ENCODE results near the gene DMRTB1.

Gene DMRTB1

GRCh38 chr1:53438427-53439336 is 20.5 kb upstream of the DMRTB1 start:
- DNase-seq = no peak

GRCh38 chr1:53439337-53440207 is 19.6 kb upstream of the DMRTB1 start:
- DNase-seq = no peak

GRCh38 chr1:53440633-53441032 is 18.6 kb upstream of the DMRTB1 start:
- DNase-seq = no peak

GRCh38 chr1:53442299-53442698 is 16.9 kb upstream of the DMRTB1 start:
- DNase-seq = no peak

- no peak for DNase-seq
These were observed 13.1 kb upstream of the DMRTB1 start for GRCh38 chr1:53446051-53446450.

- DNase-seq = no peak
These were observed 11.8 kb upstream of the DMRTB1 start for GRCh38 chr1:53447413-53447812.

- DNase-seq = no peak
These were observed 10.9 kb upstream of the DMRTB1 start for GRCh38 chr1:53448241-53448841.

- DNase-seq = no peak
These were observed 10.2 kb upstream of the DMRTB1 start for GRCh38 chr1:53449021-53449420.

GRCh38 chr1:53449693-53450092 is 9.5 kb upstream of the DMRTB1 start:
- no peak for DNase-seq

GRCh38 chr1:53450225-53450624 is 9.0 kb upstream of the DMRTB1 start:
- no peak for DNase-seq

- no peak for DNase-seq
These were observed 5.2 kb upstream of the DMRTB1 start for GRCh38 chr1:53454019-53454418.

- DNase-seq = no peak
These were observed 3.7 kb upstream of the DMRTB1 start for GRCh38 chr1:53455364-53455991.

GRCh38 chr1:53458634-53459033 is 565 bp upstream of the DMRTB1 start:
- no peak for DNase-seq

GRCh38 chr1:53460211-53460634 is 1.0 kb downstream of the DMRTB1 start:
- no peak for DNase-seq

GRCh38 chr1:53460666-53461322 is 1.6 kb downstream of the DMRTB1 start:
- no peak for DNase-seq

GRCh38 chr1:53461323-53462044 is 2.3 kb downstream of the DMRTB1 start:
- DNase-seq = no peak

- no peak for DNase-seq
These were observed 3.0 kb downstream of the DMRTB1 start for GRCh38 chr1:53462193-53462592.

- DNase-seq = no peak
These were observed 3.7 kb downstream of the DMRTB1 start for GRCh38 chr1:53462769-53463501.

GRCh38 chr1:53463961-53464899 is 5.0 kb downstream of the DMRTB1 start:
- DNase-seq = no peak
